ENCODE data around the gene RRAS.

The RRAS gene

DNA sequence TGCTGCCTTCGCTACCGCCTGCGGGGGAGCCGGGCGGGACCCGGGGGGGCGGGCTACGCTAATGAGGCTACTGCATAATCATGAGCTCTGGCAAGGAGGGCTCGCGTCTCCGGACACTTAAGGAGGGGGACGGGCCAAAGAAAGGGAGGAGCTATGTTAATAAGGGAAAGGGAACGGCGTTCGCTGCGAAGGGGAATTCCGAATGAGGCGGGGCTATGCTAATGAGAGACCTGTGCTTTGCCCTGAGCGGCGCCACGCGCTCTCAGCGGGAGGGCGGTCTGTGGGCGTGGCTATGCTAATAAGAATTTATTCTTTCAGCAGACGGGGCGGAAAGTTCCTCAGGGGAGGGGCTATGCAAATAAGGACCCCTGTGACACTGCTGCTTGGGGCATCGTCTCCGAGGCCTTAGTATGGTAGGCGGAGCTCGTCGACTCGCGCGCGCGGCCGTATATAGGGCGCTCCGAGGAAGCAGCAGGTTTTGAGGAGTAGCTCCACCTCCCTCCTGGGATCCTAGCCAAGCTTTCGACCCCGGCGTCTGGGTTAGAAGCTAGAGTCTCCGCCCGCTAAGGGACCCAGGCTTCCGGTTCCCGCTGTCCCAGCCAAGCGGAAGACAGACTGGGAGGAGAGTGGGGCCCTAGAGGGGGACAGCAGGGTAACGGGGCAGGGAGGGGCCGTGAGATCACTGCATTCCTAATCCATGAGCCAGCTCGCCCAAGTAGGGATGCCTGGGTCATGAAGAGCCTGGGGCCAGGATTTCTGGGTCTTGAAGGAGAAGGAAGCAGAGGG is at the start of gene RRAS:
Gene RRAS (minus strand): TSS at position 31 of the 786 bp plus-strand sequence. CDS start 45 bp downstream, outside the sequence.
- peak; percentile 97 to 98 for DNase-seq (ENCODE audit: low read depth in 1 of 2, low spot score in 1 of 2)

DNA sequence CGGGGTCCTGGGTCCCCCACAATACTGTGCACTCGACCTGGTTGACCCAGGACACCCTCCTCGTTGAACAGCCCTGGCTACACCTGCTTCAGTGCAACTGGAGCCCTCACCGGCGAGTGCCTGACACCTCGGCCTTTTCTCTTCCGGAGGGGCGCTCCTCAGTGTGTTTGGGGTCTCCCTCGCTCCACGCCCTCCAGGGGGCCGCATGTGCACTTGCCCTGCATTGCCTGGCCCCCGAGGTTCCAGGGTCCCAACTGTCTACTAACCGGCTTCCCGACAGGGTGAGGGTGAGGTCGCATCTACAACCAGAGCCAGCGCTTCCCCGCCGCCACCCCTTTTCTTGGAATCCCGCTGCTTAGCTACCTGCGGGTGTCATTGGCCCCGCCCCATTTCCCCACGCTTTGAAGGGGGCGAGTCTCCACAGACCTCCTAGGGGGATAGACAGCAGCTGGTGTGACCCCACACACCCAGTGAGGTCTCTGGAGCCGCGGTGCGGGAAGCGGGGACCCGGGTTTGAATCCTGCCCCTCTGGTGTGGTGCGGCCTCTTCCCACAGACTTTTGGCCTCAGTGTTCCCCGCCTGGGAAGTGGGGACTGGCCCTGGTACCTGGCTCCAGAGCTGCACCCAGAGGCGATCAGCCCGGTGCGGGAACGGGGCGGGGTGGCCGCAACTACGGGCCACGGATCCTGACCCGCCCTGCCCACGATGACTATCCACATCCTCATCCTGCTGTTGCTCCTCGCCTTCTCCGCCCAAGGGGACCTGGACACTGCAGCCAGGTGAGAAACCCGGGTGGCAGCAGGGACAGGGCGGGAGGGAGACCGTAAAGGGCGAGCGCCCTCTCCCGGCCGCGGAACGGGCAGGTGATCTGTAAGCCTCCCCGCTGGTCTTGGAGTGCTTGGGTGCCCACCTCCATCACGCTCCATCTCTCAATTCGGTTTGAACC is 49.5 kb upstream of the RRAS start, which contains the start of gene ADM5:
Gene ADM5 (plus strand): TSS at position 462 of the 946 bp plus-strand sequence. CDS start 244 bp downstream, at position 706.
- DNase-seq (ENCODE audit: low read depth in 1 of 2, low spot score in 1 of 2), result no peak

DNA sequence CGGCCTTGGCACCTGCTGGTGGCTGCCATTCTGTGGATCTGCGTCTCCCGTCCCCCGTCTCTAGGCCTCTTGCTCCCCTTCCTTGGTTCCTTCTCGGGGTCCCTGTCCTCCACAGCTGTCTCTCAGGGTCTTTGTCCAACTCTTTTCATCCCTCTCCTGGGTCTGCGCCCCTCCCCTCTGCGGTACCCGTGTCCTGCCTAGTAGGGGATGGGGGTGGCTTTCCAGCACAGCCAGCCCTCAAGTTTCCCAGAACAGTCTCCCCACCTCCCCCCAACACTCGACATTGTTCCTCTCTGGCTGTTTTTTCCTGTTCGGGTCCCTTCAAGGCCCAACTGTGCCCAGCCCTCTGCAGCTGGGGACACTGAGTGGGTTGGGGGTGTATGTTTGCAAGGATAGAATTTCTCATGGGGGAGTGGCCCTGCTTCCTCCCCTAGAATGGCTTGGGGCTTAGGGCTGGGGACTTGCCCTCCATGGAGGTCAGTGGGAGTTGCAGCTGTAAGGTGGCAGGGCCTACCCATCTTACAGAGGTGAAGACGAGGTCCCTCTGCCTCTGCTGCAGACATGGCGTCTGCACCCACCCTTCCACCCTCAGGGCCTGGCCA is 48.7 kb upstream of the RRAS start:
- no peak for DNase-seq (ENCODE audit: low read depth in 1 of 2, low spot score in 1 of 2)

DNA sequence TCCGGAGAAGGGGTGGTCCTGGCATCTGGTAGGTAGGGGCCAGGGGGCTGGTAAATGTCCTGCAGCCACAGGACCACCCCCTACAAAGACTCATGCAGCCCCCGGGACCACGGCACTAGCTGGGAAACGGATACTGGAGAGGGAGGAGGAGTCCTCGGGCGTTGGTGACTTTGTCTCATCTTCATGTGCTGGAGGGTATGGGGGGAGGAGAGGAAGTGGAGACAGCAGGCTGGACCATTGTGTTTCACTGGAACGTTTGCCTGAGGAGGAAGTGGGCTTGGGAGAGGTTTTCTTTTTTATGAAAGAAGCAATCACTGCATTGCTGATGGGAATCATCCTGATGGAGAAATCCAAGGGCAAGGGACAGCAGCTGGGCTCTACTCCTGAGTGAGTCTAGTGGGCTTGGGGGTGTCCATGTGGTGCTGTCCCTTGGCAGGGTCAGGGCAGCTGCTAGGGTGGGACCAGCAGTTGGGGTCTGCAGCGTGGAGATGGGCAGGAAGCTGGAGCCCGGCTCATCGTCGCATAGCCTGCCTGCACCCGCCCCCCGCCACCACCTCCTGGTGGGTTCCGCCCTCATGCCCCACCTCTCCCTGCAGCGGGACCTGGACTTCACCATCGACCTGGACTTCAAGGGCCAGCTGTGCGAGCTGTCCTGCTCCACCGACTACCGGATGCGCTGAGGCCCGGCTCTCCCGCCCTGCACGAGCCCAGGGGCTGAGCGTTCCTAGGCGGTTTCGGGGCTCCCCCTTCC is 47.8 kb upstream of the RRAS start:
- DNase-seq (ENCODE audit: low read depth in 1 of 2, low spot score in 1 of 2), result no peak

DNA sequence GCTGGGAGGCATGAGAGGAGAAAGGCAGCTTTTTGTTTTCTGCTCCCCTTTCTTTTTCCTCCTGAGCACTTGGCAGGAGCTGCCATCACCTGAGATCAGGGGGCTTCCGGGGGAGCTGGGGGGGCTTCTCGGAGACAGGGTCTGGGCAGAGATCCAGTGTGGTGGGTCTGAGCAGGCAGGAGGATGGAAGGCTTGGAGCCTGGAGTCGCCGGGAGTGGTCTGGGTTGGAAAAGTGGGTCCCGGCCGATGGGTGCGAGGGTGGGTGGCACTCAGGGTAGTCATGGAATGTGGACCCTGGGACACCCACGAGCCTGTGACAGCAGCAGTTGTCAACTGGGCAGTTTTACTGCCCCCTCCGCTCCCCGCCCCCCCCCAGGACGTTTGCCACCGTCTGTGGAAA is 47.2 kb upstream of the RRAS start:
- no peak for DNase-seq (ENCODE audit: low read depth in 1 of 2, low spot score in 1 of 2)

DNA sequence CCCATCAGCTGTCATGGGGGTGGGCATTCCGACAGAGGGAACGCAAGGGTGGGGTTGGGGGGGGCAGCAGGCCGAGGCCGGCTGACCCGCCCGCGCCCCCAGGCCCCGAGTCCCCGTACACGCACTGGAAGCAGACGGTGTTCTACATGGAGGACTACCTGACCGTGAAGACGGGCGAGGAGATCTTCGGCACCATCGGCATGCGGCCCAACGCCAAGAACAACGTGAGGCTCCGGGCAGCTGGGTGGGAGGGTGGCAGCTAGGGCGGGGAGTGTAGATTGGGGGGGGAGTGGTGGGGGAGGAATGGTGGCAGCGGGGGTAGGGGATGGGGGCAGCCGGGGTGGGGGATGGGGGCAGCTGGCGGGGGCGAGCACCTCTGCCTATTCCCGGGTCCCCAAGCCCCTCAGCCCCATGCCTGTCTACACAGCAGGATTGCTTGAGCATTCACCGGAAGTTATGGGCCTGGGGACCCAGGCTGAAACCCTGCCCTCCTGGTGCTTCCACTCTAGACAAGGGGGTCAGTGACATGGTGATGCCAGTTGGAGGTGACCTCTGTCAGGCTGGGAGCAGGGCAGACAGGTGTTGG is 46.7 kb upstream of the RRAS start:
- no peak for DNase-seq (ENCODE audit: low read depth in 1 of 2, low spot score in 1 of 2)

DNA sequence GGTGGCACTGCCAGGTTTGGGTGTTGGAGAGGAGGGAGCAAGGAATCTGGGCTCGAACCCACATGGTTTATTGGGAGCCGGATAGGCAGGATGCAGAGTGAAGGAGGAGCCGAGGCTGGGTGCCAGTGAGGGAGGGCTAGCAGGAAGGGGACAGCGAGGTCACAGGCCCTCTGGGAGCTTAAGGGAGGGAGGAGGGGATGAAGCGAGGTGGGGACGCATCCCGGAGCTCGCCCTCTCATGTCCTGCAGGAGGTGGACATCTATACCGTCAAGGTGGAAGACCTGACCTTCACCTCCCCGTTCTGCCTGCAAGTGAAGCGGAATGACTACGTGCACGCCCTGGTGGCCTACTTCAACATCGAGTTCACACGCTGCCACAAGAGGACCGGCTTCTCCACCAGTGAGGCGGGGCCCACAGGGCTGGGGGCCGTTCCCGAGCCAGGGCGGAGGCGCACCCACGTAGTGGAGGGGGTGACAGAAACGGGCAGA is 45.9 kb upstream of the RRAS start:
- DNase-seq (ENCODE audit: low read depth in 1 of 2, low spot score in 1 of 2), result no peak

DNA sequence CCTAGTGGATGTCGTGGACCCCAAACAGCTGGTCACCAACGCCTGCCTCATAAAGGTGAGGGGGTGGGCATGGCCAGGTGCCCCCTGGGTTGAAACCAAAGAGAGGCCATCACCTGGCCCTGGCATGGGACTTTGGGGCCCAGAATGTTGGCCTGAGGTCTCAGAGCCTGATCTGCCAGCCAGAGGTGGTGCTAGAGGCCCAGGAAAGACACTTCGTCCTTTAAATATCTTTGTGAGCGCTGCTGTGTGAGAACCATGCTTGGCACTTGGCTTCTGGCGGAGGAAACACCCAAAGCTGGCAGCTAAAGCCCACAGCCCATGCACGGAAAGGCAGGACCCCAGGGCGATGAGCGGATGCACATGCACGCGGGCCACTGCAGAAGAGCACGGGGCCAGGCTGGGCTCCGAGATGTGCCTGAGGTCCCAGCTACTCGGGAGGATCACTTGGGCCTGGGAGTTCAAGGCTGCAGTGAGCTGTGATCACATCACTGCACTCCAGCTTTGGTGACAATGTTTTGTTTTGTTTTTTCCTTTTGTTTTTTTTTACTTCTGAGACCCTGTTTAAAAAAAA is 45.1 kb upstream of the RRAS start:
- no peak for DNase-seq (ENCODE audit: low read depth in 1 of 2, low spot score in 1 of 2)

DNA sequence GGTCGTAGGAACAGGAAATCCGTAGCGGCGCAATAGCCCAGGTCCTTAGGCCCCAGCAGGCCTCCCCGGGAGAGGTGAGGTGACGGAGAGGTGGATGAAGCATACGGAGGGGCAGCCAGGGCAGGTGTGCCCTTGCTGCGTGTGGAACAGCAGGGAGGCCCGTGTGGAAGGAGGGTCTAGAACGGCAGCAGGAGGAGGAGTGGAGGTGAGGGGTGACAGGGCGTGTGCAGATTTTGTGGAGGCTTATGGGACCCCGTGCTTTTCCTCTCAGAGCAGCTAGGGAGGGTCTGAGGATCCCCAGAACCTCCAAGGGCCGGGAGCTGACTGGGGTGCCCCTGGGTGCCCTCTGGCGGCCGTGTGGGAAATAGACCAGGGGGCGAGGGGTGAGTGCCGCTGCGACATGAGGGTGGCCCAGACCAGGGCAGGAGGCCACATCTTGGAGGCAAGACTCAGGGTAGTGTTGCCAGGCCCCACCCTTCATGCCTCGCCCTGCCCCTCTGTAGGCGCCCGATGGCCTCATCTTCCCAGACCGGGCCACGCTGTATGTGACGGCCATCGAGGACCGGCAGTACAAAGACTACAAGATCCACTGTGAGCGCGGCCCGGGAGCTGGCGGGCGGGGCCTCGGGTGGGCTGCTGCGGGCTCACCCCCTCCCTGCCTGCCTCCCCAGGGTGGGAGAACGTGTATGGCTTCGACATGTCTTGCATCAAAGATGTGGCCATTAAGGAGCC is 44.5 kb upstream of the RRAS start:
- no peak for DNase-seq (ENCODE audit: low read depth in 1 of 2, low spot score in 1 of 2)

DNA sequence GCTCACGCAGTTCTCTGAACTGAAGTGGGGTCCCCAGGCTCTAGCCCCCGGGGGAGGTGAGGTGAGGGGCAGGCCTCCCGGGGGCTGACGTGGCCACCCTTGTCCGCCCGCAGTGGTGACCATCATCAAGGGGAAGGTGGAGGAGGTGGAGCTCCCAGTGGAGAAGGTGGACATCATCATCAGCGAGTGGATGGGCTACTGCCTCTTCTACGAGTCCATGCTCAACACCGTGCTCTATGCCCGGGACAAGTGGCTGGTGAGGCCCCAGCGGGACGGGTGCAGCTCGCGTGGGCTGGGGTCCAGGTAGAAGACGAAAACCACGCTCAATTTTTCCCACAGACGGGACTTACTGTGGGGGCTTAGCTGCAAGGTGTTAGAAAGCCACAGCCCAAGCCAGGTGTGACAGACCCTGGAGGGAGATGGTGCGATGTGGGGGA is 43.9 kb upstream of the RRAS start:
- DNase-seq (ENCODE audit: low read depth in 1 of 2, low spot score in 1 of 2), result no peak

DNA sequence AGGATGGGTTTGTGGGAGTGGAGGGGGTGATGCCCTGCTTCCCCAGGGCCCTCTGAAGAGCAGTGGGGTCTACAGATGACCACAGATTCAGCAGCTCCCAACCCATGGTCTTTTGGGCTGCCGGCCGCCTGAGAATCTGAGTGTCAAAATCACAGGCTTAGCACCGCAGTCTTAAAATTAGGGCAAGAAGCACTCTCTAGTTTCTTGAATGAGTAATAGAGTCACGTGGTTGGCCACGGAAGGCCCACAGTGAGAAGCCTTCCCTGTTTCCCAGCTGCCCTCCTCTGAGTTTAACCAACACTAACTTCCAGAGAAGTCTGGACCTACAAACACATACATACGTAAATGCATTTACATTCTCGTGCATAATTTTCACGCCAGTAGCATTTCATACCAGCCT is 42.3 kb upstream of the RRAS start:
- no peak for DNase-seq (ENCODE audit: low read depth in 1 of 2, low spot score in 1 of 2)

DNA sequence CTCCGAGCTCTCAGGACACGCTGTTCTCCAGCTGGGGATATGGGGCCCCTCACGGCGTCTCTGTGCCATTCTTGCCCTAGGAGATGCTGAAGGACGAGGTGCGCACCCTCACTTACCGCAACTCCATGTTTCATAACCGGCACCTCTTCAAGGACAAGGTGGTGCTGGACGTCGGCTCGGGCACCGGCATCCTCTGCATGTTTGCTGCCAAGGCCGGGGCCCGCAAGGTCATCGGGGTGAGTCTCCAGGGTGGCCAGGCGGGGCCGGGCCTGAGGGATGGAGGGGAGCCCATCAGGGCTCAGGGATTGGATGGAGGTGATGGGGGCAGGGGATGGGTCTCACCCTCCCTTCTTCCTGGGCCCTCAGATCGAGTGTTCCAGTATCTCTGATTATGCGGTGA is 41.9 kb upstream of the RRAS start:
- DNase-seq (ENCODE audit: low read depth in 1 of 2, low spot score in 1 of 2), result no peak

DNA sequence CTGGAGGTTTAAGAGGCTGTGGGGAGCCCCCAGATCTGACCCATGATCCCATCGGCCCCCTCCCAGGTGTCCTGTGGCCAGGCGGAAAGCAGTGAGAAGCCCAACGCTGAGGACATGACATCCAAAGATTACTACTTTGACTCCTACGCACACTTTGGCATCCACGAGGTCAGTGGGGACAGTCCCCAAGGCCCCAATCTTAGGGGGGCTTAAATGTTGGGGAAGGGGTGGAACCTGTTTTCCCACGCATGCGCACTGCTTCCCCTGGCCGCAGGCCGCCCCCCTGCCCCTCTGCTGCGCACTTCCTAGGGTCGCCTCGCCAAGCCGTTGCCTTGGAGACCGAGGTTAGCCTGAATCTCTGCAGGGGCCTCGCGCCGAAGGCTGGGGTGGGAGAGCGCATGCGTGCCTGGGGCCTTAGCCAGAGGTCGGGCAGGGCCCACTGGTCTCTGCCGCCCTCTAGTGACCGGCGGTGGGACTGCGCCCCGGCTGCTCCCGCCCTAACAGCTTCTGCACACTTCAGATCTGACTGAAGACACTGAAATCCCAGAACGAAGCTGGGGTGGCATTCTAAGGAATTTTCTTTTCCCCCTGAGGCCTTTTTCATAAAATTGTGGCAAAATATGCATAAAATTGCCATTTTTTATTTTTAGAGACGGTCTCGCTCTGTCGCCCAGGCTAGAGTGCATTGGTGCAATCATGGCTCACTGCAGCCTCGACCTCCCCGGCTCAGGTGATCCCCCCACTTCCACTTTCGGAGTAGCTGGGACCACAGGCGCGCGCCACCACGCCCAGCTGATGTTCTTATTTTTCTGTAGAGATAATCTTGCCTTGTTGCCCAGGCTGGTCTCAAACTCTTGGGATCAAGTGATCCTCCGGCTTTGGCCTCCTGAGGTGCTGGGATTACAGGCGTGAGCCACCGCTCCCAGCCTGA is 40.7 kb upstream of the RRAS start:
- DNase-seq (ENCODE audit: low read depth in 1 of 2, low spot score in 1 of 2), result peak; percentile 91 to 96

DNA sequence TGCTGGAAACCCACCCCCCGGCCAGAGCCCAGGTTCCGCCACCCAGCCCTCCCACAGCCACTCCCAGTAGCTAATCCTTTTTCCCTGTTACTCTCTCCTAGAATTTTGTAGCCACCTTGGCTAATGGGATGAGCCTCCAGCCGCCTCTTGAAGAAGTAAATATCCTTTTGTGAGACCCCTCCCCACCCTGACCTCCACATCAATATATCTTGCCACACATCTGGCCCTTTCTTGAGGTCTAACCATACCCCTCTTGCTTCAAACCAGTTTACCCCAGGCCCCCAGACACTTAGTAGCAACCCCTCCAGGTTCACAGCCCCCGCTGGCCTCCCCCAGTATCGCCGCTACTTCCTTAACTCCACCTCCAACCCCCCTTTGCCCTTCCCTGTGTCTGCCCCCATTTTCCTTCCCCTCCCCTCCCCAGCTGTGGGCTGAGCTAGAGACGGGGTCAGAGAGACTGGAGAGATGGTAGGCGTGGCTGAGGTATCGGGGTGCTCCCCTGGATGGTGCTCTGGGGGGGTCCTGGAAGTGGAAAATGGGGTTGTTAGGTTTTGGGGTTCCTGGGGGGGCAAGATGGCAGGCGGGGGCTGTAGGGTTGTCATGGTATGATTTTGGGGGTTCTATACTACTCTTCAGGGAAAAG is 39.9 kb upstream of the RRAS start:
- no peak for DNase-seq (ENCODE audit: low read depth in 1 of 2, low spot score in 1 of 2)

DNA sequence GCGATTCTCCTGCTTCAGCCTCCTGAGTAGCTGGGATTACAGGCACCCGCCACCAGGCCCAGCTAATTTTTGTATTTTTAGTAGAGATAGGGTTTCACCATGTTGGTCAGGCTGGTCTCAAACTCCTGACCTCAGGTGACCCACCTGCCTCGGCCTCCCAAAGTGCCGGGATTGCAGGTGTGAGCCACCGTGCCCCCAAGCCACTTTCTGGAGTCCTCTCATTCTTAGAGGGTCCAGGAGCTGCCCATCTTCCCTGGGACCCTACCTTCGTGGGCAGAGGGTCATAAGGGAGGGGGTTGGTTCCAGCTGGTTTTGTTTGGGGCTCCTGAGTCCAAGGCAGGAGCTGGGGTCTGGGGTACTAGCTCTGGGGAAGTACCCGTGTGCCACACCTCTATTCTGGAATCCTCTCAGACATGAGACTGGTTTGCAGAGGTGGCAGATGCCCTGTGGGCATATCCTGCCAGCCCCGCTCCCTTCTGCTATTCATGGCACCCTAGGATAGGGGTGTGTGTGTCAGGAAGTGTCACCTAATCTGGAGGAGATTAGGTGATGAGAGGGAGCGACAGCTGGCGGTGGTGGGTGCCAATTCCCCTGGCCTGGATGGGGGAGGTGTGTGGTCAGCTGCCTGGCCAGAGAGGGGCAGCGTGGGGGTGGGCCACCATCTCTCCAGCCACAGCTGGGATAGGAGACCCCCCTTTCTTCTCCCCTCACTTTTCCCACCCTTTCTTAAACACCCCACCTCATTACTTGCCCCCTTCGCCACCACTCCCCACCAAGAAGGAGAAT is 39.2 kb upstream of the RRAS start:
- DNase-seq (ENCODE audit: low read depth in 1 of 2, low spot score in 1 of 2), result no peak

DNA sequence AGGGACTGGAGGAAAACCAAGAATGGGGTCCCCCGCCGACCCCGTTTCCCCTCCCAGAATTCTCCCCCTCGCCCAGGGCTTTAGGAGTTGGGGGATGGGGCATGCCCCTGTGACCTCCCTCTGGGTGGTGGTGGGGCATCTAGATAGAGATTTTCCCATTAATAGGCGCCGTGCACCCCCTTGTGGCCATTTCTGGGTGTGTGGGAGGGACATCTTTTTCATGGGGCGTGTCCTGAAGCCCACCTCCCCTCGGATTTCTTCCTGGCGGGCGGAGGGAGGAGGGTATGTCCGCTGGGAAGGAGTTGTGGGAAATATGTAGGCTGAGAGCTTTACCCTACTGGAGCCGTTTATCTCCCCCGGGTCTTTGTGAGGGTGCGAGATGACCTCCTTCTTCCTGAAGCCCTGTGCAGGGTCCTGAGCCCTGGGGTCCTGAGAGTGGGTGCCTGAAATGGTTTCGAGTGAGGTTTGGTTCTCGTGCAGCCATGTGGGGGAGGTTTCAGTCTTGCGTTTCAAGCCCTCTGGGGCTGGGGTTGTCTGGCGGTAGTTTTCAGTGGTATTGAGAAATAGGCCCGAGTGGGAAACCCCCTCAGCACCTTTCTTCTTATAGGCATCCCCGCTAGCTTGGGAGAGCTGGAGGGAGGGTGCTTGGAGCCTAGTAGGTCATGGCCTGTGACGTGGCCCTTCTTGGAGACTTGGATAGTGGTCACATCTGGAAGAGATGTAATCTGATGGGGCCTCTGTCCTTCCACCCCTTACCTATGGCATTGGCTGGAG is 38.1 kb upstream of the RRAS start:
- peak; percentile 69 to 70 for DNase-seq (ENCODE audit: low read depth in 1 of 2, low spot score in 1 of 2)
